Measurements from ENCODE around the gene STX17. TPM values are rescaled to one million over a fixed set of nuclear protein-coding genes. Genes with fewer than 3 reads are reported as not detected.

The STX17 gene
- total and polyA plus RNA-seq, 2 of the 13 experiments (the other 11 are each of a cell fraction or from before 2014, with no cell fraction given), result 8.3 to 25.7 TPM

DNA sequence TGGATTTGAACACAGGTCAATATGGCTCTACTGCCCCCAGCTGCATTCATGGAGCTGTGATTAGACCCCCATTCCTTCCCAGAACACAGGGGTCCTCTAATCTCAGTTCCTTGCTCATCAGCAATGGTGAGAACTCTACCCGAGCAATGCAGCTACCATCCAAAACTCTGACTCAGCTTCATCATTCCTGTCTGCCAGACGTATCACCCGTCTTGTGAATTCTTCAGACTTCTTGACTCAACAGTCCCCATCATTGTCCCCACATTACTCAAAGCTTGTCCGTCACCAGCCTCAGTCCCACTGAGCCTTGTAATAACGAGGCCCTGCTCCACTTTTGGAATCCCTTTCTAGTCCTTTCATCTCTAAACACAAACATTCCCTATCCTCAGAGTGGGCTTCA is 36.3 kb upstream of the STX17 start:
- no peaks in the 10 kb centered on the region for H3K9me3 ChIP-seq (ENCODE audit: low read length)
- H3K79me2 ChIP-seq (ENCODE audit: insufficient read depth, low read length), result no peaks in the 10 kb centered on the region
- in situ Hi-C loops (cut with HindIII; ENCODE audit: extremely low pct_ligation_motif_present, low pct_unique_long_range_greater_than_20kb) (no loop called here), intact Hi-C loops (cut with micrococcal nuclease; ENCODE audit: unreplicated experiment) (no loop called here)
- no peak overlapping the region for H3K9ac ChIP-seq (ENCODE audit: insufficient read depth, low read depth, low read length)
- H3K4me3 ChIP-seq (replicated peaks in 1 of 3; ENCODE audit: insufficient read depth in 1 of 3, low read depth in 2 of 3, low read length in 3 of 3), result no peak overlapping the region
- no peak overlapping the region for H3K4me2 ChIP-seq (ENCODE audit: low read depth, low read length)
- H3K27ac ChIP-seq (ENCODE audit: extremely low read length, insufficient read depth, low read length), result no peak overlapping the region
- no peaks in the 10 kb centered on the region for H4K20me1 ChIP-seq (ENCODE audit: insufficient read depth, low read length)
- WGBS (ENCODE audit: low lambda C conversion rate), result 38% methylated on average over 5 of the region's 5 CpGs
- ChIA-PET POLR2A (no interaction called here), CTCF (ENCODE audit: low intra/inter-chr PET ratio, low total read pairs) (no interaction called here)
- DNase-seq (ENCODE audit: low spot score), result no peak
- no peaks in the 10 kb centered on the region for H3K27me3 ChIP-seq (ENCODE audit: control insufficient read depth in 1 of 2, insufficient read depth in 2 of 2, low read length in 2 of 2)
- no peak for FAIRE-seq
- no peak for ATAC-seq
- H2AFZ ChIP-seq (ENCODE audit: low read length), result no peak overlapping the region
- BruUV-seq (replicated peaks), result no TSS peak
- H3K36me3 ChIP-seq (replicated peaks in 1 of 2; ENCODE audit: control insufficient read depth in 1 of 2, insufficient read depth in 2 of 2, low read length in 2 of 2), result no peaks in the 10 kb centered on the region
- H3K4me1 ChIP-seq (ENCODE audit: insufficient read depth, low read length), result no peaks in the 10 kb centered on the region
- no peak for TF ChIP-seq NR2F2 (IDR thresholded peaks at IDR 0.05; ENCODE audit: borderline replicate concordance, low read depth)
- TF ChIP-seq THAP9 (CRISPR knock-in tag; IDR thresholded peaks at IDR 0.05; ENCODE audit: borderline replicate concordance), result no peak
- no peak for TF ChIP-seq HNF4A (CRISPR knock-in tag; IDR thresholded peaks at IDR 0.05)
- TF ChIP-seq, protein P1, sequence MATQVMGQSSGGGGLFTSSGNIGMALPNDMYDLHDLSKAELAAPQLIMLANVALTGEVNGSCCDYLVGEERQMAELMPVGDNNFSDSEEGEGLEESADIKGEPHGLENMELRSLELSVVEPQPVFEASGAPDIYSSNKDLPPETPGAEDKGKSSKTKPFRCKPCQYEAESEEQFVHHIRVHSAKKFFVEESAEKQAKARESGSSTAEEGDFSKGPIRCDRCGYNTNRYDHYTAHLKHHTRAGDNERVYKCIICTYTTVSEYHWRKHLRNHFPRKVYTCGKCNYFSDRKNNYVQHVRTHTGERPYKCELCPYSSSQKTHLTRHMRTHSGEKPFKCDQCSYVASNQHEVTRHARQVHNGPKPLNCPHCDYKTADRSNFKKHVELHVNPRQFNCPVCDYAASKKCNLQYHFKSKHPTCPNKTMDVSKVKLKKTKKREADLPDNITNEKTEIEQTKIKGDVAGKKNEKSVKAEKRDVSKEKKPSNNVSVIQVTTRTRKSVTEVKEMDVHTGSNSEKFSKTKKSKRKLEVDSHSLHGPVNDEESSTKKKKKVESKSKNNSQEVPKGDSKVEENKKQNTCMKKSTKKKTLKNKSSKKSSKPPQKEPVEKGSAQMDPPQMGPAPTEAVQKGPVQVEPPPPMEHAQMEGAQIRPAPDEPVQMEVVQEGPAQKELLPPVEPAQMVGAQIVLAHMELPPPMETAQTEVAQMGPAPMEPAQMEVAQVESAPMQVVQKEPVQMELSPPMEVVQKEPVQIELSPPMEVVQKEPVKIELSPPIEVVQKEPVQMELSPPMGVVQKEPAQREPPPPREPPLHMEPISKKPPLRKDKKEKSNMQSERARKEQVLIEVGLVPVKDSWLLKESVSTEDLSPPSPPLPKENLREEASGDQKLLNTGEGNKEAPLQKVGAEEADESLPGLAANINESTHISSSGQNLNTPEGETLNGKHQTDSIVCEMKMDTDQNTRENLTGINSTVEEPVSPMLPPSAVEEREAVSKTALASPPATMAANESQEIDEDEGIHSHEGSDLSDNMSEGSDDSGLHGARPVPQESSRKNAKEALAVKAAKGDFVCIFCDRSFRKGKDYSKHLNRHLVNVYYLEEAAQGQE (IDR thresholded peaks at IDR 0.05; ENCODE audit: borderline replicate concordance in 1 of 2, low read depth in 1 of 2, low read length in 2 of 2), result no peak
- no peak for TF ChIP-seq ZSCAN30 (CRISPR knock-in tag; IDR thresholded peaks at IDR 0.05)
- TF ChIP-seq, protein P2, sequence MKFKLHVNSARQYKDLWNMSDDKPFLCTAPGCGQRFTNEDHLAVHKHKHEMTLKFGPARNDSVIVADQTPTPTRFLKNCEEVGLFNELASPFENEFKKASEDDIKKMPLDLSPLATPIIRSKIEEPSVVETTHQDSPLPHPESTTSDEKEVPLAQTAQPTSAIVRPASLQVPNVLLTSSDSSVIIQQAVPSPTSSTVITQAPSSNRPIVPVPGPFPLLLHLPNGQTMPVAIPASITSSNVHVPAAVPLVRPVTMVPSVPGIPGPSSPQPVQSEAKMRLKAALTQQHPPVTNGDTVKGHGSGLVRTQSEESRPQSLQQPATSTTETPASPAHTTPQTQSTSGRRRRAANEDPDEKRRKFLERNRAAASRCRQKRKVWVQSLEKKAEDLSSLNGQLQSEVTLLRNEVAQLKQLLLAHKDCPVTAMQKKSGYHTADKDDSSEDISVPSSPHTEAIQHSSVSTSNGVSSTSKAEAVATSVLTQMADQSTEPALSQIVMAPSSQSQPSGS (CRISPR knock-in tag; IDR thresholded peaks at IDR 0.05), result no peak
- TF ChIP-seq ZBTB21 (CRISPR knock-in tag; IDR thresholded peaks at IDR 0.05), result no peak
- TF ChIP-seq DMTF1 (CRISPR knock-in tag; IDR thresholded peaks at IDR 0.05), result no peak
- TF ChIP-seq KDM2A (CRISPR knock-in tag; IDR thresholded peaks at IDR 0.05; ENCODE audit: borderline replicate concordance, low read depth), result no peak
- no peak for TF ChIP-seq ZNF550 (CRISPR knock-in tag; IDR thresholded peaks at IDR 0.05; ENCODE audit: borderline replicate concordance)
- no peak for TF ChIP-seq POLR2A (IDR thresholded peaks at IDR 0.05; ENCODE audit: insufficient read depth in 1 of 2, low read depth in 2 of 2, low read length in 2 of 2)
- TF ChIP-seq, protein P3, sequence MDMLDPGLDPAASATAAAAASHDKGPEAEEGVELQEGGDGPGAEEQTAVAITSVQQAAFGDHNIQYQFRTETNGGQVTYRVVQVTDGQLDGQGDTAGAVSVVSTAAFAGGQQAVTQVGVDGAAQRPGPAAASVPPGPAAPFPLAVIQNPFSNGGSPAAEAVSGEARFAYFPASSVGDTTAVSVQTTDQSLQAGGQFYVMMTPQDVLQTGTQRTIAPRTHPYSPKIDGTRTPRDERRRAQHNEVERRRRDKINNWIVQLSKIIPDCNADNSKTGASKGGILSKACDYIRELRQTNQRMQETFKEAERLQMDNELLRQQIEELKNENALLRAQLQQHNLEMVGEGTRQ (IDR thresholded peaks at IDR 0.05; ENCODE audit: low read depth, low read length), result no peak
- TF ChIP-seq, protein P3 (CRISPR knock-in tag; IDR thresholded peaks at IDR 0.05; ENCODE audit: borderline replicate concordance), result no peak

Data from HepG2 (cell line).